T-helper 22 cell (primary cell): ENCODE results near the gene AKAP8L.
"Not testable (repeated sequence)": the region's sequence is repeated elsewhere in the genome, so short reads cannot be mapped to it uniquely, and the experiment has no call there.

Source experiments
- DNase-seq: peaks from one replicate; pipeline ENCODE4 v3.0.0-alpha.2; 2020; ENCODE audit warnings: low read depth

The AKAP8L gene

GRCh38 chr19:15379083-15379998 lies 39.4 kb downstream of the AKAP8L start, which contains the start of gene AKAP8:
TSS of gene AKAP8 (minus strand) at chr19:15379787. CDS start at chr19:15379731, 56 bp downstream.
- peak; percentile 97 for DNase-seq

DNA sequence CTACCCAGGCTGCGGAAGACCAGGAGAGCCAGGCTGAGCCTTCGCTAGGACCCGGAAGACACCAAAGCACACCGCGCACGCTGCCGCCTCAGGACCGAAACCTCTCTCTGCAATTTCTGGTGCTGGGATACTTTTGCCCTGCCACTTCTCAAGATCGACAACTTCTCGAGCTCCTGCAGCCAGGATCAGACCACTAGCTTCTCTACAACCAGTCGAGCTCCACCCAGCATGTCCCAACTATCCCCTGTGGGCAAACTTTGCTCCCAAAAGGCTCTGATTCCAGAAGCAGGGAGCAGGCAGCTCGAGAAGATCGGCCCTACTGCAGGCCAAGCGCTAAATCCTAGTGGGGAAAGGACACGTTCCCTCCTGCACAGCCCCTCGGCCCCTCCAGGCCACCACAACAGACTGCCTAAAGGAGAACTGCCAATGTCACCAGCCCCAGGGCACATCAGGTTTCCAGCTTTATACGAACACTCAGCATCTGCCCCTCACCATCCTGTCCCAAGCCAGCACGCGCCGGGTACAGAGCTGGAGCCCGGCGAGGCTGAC lies 40.2 kb downstream of the AKAP8L start:
- no peak for DNase-seq

- no peak for DNase-seq
These were observed 43.9 kb downstream of the AKAP8L start for GRCh38 chr19:15374796-15375440.

- no peak for DNase-seq
These were observed 44.6 kb downstream of the AKAP8L start for GRCh38 chr19:15374105-15374651.

DNA sequence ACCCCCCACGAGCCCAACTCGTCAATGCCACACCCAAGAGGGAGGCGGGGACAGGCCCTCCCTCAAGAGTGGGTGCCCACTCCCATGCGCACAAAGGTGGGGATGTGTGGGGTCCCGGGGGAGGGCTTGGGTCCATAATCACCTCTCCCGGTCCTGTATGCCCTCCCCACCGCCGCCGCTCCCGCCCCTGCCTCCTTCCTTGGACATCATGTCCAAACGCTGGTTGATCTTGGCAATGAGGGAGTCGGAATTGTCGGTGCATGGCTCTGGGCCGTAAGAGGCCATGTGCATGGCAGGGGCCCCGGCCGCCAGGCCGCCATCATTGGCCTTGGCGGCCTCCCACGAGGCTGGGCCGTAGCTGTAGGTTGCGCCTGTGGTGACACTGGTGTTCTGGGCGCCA lies 45.1 kb downstream of the AKAP8L start:
- no peak for DNase-seq

- no peak for DNase-seq
These were observed 45.9 kb downstream of the AKAP8L start for GRCh38 chr19:15372891-15373301.

GRCh38 chr19:15372470-15372869 lies 46.3 kb downstream of the AKAP8L start:
- no peak for DNase-seq

- DNase-seq, result no peak
These were observed 46.9 kb downstream of the AKAP8L start for GRCh38 chr19:15371786-15372380.

DNA sequence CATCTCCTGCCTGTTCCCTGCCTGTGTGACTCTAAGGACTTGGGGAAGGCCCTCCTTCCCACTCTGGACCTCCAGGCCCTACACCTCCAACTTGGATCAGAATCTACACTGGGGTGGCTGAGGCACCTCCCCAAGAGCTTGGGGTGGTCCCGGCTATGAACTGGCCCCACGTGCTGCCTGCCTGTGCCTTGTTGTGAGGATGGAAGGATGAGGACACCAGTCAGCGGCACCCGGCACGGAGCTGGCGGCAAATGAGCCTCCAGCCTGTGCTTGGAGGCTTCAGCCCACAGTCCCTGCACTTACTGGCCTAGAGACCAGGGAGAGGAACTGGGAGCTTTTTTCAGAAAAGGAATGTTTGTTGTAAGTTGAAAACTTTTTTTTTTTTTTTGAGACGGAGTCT lies 47.7 kb downstream of the AKAP8L start:
- no peak for DNase-seq

- no peak for DNase-seq
These were observed 49.2 kb downstream of the AKAP8L start for GRCh38 chr19:15369594-15369891.

DNA sequence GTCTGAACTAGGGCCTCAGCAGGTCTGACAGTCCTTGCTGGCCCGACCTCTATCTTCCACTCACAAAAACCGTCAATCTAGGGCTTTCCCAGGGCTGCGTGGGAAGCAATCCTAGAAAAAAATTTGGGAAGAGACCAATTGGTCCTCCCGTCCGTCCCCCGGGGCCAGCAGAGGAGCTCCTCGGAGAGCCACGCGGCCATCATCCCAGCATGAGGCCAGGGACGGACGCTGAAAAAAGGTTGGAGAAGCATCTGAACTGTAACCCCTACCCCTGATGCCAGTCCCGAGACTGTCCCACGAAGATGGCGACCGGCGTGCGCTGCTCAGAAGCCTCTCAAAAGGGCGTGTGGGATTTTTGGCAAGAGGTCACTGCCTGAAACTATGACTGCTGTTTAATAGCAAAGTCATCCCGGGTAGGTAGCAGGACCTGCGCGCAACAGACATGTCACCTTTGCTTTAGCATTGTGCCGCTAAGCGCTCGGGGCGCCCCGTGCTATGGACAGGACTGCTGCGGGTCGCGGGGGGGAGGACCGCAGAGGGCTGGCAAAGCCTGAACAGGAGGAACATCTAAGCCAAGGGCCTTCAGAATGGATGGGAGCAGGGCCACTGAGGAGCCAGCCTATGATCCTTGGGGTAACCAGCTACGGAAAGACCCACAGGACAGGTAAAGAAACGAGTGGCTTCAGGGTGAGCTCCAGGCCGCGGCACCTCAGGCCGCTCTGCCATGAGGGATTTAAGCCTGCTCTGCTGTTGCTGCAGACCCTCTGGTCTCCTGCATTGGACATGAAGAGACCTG lies 49.8 kb downstream of the AKAP8L start:
- no peak for DNase-seq

- no peak for DNase-seq
These were observed 50.6 kb downstream of the AKAP8L start for GRCh38 chr19:15368051-15368632.

DNA sequence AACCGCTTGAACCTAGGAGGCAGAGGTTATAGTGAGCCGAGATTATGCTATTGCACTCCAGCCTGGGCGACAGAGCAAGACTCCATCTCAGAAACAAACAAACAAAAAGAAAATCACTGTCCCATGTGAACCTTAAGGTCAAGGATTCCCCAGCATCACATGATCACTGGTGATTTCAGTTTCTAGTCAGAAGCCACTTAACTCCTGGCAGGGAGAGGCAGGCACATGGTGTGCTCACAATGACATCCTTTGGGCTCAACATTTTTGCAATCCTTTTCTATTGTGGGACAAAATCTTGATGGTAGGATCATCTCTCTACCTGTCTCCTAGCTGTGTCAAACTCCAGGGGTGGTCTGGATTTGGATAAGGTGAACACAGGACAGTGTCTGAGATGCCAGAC lies 51.3 kb downstream of the AKAP8L start:
- DNase-seq, result no peak

DNA sequence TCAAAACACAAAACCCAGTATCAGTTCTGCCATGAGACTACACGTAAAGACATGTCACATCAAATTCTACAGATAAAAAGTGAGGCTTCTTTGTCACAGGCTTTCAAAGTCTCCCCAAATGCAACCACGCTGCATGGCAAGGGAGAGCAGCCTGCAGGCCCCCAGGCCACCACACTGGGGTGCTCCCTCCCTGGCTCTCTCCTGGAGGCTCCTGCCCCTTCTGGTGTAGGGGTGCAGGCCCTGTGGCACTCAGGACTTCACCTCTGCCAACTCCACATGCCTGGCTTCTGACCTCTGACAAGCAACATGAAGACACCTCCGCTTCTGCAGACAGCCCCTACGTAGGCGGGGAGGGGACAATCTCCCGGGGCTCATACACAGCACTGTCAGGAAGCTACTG lies 53.5 kb downstream of the AKAP8L start:
- DNase-seq, result no peak

GRCh38 chr19:15363791-15364190 lies 55.0 kb downstream of the AKAP8L start:
- not testable (repeated sequence) for DNase-seq

- not testable (repeated sequence) for DNase-seq
These were observed 55.7 kb downstream of the AKAP8L start for GRCh38 chr19:15363048-15363447.

DNA sequence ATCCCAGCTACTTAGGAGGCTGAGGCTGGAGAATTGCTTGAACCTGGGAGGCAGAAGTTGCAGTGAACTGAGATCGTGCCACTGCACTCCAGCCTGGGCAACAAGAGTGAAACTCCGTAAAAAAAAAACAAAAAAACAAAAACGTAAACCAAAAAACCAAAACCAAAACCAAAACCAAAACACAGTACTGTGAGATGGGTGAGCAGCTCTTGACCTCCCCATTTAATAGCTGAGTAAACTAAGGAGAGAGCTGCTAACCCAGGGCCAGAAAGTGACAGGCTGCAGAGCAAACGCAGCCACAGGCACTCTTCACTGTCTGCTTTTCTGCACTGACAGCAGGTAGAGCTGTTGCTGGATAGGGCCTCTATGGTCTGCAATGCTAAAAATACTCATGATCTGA lies 58.8 kb downstream of the AKAP8L start:
- not testable (repeated sequence) for DNase-seq

DNA sequence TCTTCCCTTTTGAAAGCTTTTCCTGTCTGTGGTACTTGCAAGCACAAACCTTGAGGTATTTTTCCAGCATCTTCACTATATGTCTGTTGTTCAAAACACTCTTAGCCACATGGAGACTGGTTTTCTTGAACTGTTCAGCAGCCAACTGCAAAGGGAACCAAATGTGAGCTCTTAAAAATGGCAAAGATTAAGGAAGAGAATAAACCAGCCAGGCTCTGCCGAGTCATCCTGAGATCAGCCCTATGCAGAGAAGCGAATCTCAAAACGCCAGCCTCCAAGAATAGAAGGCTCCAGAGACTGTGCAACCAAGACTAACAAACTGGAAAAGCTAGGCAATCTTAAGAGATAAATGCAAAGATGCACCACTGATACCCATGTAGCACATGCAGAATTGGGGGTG lies 59.9 kb downstream of the AKAP8L start:
- no peak for DNase-seq

GRCh38 chr19:15357906-15358305 lies 60.9 kb downstream of the AKAP8L start:
- DNase-seq, result no peak

DNA sequence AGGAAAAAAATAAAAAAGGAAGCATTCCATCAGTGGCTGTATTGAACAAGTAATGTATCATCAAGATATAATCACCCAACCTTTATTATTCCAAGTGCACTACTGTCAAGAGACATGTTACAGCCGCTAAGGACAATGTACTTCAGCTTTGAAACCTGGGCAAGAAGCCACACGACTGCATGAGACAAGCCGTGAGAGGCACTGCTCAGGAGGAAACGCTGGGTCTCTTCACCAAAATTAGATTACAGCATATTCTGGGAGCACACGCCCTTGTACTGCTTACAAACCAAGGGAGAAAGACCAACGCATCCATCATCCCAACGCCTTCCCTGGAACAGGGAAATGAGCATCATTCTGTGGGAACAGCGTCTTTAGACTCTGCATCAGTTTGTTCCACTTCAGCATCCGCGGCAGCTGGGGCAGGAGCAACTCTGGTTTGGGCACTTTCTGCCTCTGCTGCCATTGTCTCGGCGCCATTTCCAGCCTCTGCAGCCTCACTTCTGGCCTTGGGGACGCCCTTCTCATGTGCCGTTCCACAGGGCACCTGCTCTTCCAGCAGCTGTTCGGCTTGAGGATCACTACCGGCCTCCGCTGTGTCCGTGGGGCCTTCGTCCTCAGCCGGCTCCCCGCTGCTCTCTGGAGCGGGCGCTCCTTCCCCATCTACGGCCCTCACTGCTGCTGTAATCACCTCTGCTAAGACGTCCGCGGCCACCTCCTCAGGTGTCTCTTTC lies 64.1 kb downstream of the AKAP8L start:
- no peak for DNase-seq

DNA sequence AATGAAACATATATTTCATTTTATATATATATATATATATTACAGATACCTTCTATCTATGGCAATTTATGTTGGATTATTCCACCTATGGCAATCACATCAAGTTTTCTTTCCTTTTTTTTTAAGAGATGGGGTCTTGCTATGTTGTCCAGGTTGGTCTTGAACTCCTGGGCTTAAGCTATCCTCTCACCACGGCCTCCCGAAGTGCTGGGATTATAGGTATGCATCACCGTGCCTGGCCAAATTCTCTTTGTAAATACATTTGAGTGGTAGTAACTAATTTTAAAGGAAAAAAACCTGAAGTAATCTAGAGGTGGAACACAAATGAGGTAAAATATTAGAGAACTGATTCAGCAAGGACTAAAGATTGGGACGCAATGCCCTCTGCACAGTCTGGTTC lies 64.9 kb downstream of the AKAP8L start:
- DNase-seq, result no peak
